Loucy (cell line): Measurements from ENCODE around the gene WDHD1.

Experiments
- H2AFZ ChIP-seq: fragments of 200-600 bp; sonication (generic); 2 replicates; pipeline ENCODE4 v1.6.0; 2016; ENCODE audit warnings: antibody characterized with exemption, mild to moderate bottlenecking, low read length, moderate library complexity
- H3F3A ChIP-seq: fragments of 200-600 bp; 2 replicates; pipeline ENCODE4 v1.6.0; 2016; ENCODE audit warnings: antibody characterized with exemption, low read depth, mild to moderate bottlenecking
- H3K27me3 ChIP-seq: fragments of 200-600 bp; sonication (generic); 2 replicates; pipeline ENCODE4 v1.6.1; 2014; ENCODE audit warnings: low read length, mild to moderate bottlenecking; ENCODE audit not compliant: insufficient read depth, poor library complexity, severe bottlenecking
- H3K36me3 ChIP-seq: fragments of 200-600 bp; sonication (generic); 2 replicates; pipeline ENCODE4 v1.6.1; 2016; ENCODE audit warnings: low read length; ENCODE audit not compliant: insufficient read depth
- H3K4me1 ChIP-seq: fragments of 200-600 bp; sonication (generic); 2 replicates; pipeline ENCODE4 v1.5.1; 2014; ENCODE audit warnings: low read length, mild to moderate bottlenecking; ENCODE audit not compliant: insufficient read depth, poor library complexity, severe bottlenecking
- H3K4me2 ChIP-seq: fragments of 200-600 bp; sonication (generic); 2 replicates; pipeline ENCODE4 v1.6.0; 2014; ENCODE audit warnings: antibody characterized with exemption, low read length, low read depth, mild to moderate bottlenecking; ENCODE audit not compliant: poor library complexity, severe bottlenecking
- H3K4me3 ChIP-seq: fragments of 200-600 bp; sonication (generic); 2 replicates; pipeline ENCODE4 v1.5.1; 2014; ENCODE audit warnings: low read length, mild to moderate bottlenecking, mixed read lengths; ENCODE audit not compliant: poor library complexity, severe bottlenecking
- H3K79me2 ChIP-seq: fragments of 200-600 bp; sonication (generic); 2 replicates; pipeline ENCODE4 v1.6.1; 2014; ENCODE audit warnings: low read length; ENCODE audit not compliant: insufficient read depth
- H3K9ac ChIP-seq: fragments of 200-600 bp; sonication (generic); 2 replicates; pipeline ENCODE4 v1.6.0; 2014; ENCODE audit warnings: mild to moderate bottlenecking, low read depth, low read length, moderate library complexity; ENCODE audit not compliant: poor library complexity, severe bottlenecking
- H3K9me2 ChIP-seq: fragments of 200-600 bp; sonication (generic); replicated peaks from 2 replicates; pipeline ENCODE4 v1.6.1; 2016; ENCODE audit warnings: low read depth, low read length, mixed read lengths
- H3K9me3 ChIP-seq: fragments of 200-600 bp; sonication (generic); 2 replicates; pipeline ENCODE4 v1.6.1; 2014; ENCODE audit warnings: mild to moderate bottlenecking, antibody characterized with exemption, low read length, low read depth; ENCODE audit not compliant: insufficient read depth
- H4K20me1 ChIP-seq: fragments of 200-600 bp; sonication (generic); 2 replicates; pipeline ENCODE4 v1.6.0; 2014; ENCODE audit warnings: antibody characterized with exemption, low read length, mild to moderate bottlenecking; ENCODE audit not compliant: insufficient read depth, poor library complexity, severe bottlenecking
- CTCF ChIP-seq: fragments of 200-600 bp; sonication (generic); conservative IDR thresholded peaks from 2 replicates; pipeline ENCODE4 v1.5.1; 2014; ENCODE audit warnings: mild to moderate bottlenecking, antibody characterized with exemption, low read length
- EZH2phosphoT487 ChIP-seq: fragments of 200-600 bp; IDR thresholded peaks from 2 replicates; pipeline ENCODE4 v1.6.1; 2018; ENCODE audit warnings: antibody characterized with exemption, mild to moderate bottlenecking, moderate library complexity, borderline replicate concordance

Gene WDHD1

GRCh38 chr14:54947230-54947629, 79.7 kb downstream of the WDHD1 start:
- no peak for TF ChIP-seq CTCF
- no peak for TF ChIP-seq EZH2phosphoT487
- H3K9me2 ChIP-seq = no peaks in the 10 kb centered on the region
- no peaks in the 10 kb centered on the region; the same call in 1 of the 2 replicates for H3K9me3 ChIP-seq
- H4K20me1 ChIP-seq = no peaks in the 10 kb centered on the region
- no peak overlapping the region for H3K4me3 ChIP-seq
- H3K36me3 ChIP-seq = peaks cover 35% of the 10 kb centered on the region; the same call in 1 of the 2 replicates
- no peak overlapping the region for H3K4me2 ChIP-seq
- H3F3A ChIP-seq = no peaks in the 10 kb centered on the region
- H3K79me2 ChIP-seq = no peaks in the 10 kb centered on the region
- no peak overlapping the region for H2AFZ ChIP-seq
- H3K27me3 ChIP-seq = no peaks in the 10 kb centered on the region
- H3K4me1 ChIP-seq = no peaks in the 10 kb centered on the region
- H3K9ac ChIP-seq = no peak overlapping the region

GRCh38 chr14:54946500-54946899, 80.4 kb downstream of the WDHD1 start:
- no peak overlapping the region for H2AFZ ChIP-seq
- H3K9me2 ChIP-seq = no peaks in the 10 kb centered on the region
- H3K27me3 ChIP-seq = no peaks in the 10 kb centered on the region
- no peaks in the 10 kb centered on the region for H3K4me1 ChIP-seq
- no peak overlapping the region for H3K4me2 ChIP-seq
- H4K20me1 ChIP-seq = no peaks in the 10 kb centered on the region
- H3F3A ChIP-seq = no peaks in the 10 kb centered on the region
- TF ChIP-seq CTCF = no peak
- TF ChIP-seq EZH2phosphoT487 = no peak
- H3K4me3 ChIP-seq = no peak overlapping the region
- no peaks in the 10 kb centered on the region for H3K79me2 ChIP-seq
- no peak overlapping the region for H3K9ac ChIP-seq
- H3K36me3 ChIP-seq = peaks cover 36% of the 10 kb centered on the region; the same call in 1 of the 2 replicates
- H3K9me3 ChIP-seq = no peaks in the 10 kb centered on the region; the same call in 1 of the 2 replicates

GRCh38 chr14:54944737-54945391, 82.0 kb downstream of the WDHD1 start:
- Histone ChIP-seq H4K20me1 (no peaks in the 10 kb centered on the region), H2AFZ (no peak overlapping the region), H3K36me3 (peaks cover 51% of the 10 kb centered on the region; the same call in 1 of the 2 replicates), H3F3A (no peaks in the 10 kb centered on the region), H3K9ac (no peak overlapping the region), H3K79me2 (no peaks in the 10 kb centered on the region), H3K27me3 (no peaks in the 10 kb centered on the region), H3K4me2 (no peak overlapping the region), H3K4me3 (no peak overlapping the region), H3K9me3 (no peaks in the 10 kb centered on the region; the same call in 1 of the 2 replicates), H3K9me2 (no peaks in the 10 kb centered on the region), H3K4me1 (no peaks in the 10 kb centered on the region)
- TF ChIP-seq CTCF = no peak
- TF ChIP-seq EZH2phosphoT487 = no peak
